ENCODE results near the gene COL6A3.

- TF ChIP-seq CTCF (IDR thresholded peaks at IDR 0.05 in 2 of 3, conservative IDR thresholded peaks at IDR 0.05 in 1 of 3; ENCODE audit: insufficient read depth in 2 of 3, low read depth in 1 of 3, low read length in 3 of 3) (no peak), ZNF407 (IDR thresholded peaks at IDR 0.05; ENCODE audit: low read depth) (no peak), ETV6 (IDR thresholded peaks at IDR 0.05; ENCODE audit: borderline replicate concordance in 1 of 2, low read depth in 2 of 2, low read length in 1 of 2) (no peak), ETV6 (CRISPR knock-in tag; IDR thresholded peaks at IDR 0.05; ENCODE audit: borderline replicate concordance) (no peak), NCOA1 (IDR thresholded peaks at IDR 0.05; ENCODE audit: low read depth) (no peak), FOXJ2 (tag; IDR thresholded peaks at IDR 0.05) (no peak), POLR2A (conservative IDR thresholded peaks at IDR 0.05) (no peak), EZH2 (IDR thresholded peaks at IDR 0.05; ENCODE audit: borderline replicate concordance, low read depth, low read length) (no peak), SIX5 (IDR thresholded peaks at IDR 0.05; ENCODE audit: borderline replicate concordance in 1 of 2, insufficient read depth in 1 of 2, low read depth in 1 of 2, low read length in 2 of 2) (no peak), TRIM28 (IDR thresholded peaks at IDR 0.05) (no peak), ZNF274 (IDR thresholded peaks at IDR 0.05; ENCODE audit: borderline replicate concordance, low read depth, low read length) (no peak), ZNF232 (CRISPR knock-in tag; IDR thresholded peaks at IDR 0.05) (no peak), EP400 (IDR thresholded peaks at IDR 0.05) (no peak), U2AF2 (optimal IDR thresholded peaks at IDR 0.05; ENCODE audit: low read depth, low read length) (no peak)
These were observed 36.6 kb upstream of the COL6A3 start for GRCh38 chr2:237450583-237450982.

Measured in K562 (cell line).